ENCODE measurements around the gene GMPR.

DNA sequence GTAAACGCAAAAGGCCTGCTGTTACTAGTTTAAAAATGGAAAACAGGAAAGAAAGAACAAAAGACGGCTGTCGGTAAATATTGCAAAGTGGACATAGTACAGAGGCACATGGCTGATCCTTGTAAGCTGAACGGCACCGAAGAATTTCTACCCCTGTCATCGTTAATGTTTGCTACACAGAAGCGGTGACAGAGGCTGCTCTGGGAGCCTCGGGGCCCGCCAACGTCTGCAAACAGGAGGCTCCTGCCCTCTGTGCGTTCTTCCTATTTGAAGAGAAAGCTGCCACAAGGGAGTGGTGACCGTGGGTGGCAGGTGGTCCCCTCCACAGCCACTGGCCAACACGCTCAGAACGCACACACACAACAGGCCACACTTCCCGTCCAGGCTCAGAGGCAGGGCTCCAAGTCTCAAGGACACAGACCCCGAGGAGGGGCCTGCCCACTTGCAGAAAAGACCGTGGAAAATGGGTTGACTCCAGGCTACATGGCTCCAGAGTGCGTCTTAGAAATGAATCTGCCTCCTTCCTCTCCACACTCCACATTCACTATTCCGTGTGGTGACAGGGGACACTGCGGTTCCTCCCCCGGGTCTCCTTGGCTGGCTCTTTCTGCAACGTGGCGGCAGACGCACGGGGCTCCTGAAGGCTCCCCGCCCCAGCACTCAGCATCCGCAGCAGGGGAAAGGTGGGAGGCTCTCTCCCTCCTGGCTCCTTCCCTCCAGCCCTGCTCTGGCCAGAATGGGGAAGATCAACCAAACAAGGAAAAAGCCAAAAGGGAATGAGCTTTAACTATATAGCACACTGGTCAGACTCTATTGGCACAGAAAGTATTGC, 64.5 kb downstream of the GMPR start:
- TF ChIP-seq, protein P1, sequence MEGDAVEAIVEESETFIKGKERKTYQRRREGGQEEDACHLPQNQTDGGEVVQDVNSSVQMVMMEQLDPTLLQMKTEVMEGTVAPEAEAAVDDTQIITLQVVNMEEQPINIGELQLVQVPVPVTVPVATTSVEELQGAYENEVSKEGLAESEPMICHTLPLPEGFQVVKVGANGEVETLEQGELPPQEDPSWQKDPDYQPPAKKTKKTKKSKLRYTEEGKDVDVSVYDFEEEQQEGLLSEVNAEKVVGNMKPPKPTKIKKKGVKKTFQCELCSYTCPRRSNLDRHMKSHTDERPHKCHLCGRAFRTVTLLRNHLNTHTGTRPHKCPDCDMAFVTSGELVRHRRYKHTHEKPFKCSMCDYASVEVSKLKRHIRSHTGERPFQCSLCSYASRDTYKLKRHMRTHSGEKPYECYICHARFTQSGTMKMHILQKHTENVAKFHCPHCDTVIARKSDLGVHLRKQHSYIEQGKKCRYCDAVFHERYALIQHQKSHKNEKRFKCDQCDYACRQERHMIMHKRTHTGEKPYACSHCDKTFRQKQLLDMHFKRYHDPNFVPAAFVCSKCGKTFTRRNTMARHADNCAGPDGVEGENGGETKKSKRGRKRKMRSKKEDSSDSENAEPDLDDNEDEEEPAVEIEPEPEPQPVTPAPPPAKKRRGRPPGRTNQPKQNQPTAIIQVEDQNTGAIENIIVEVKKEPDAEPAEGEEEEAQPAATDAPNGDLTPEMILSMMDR (optimal IDR thresholded peaks at IDR 0.05 in 1 of 3, IDR thresholded peaks at IDR 0.05 in 1 of 3, conservative IDR thresholded peaks at IDR 0.05 in 1 of 3; ENCODE audit: extremely low read depth in 1 of 3, insufficient read depth in 2 of 3, low read length in 3 of 3) = no peak
- no peak for TF ChIP-seq EZH2 (IDR thresholded peaks at IDR 0.05; ENCODE audit: low read length)

Measured in keratinocyte (primary cell).